GM18502 (cell line): ENCODE measurements around the gene ARL15.

Experiments
- ATAC-seq: cut with Tn5 transposase; IDR thresholded peaks from one replicate; pipeline ENCODE4 v1.9.1; 2021; ENCODE audit warnings: mild to moderate bottlenecking; ENCODE audit not compliant: unreplicated experiment, poor library complexity

The ARL15 gene

DNA sequence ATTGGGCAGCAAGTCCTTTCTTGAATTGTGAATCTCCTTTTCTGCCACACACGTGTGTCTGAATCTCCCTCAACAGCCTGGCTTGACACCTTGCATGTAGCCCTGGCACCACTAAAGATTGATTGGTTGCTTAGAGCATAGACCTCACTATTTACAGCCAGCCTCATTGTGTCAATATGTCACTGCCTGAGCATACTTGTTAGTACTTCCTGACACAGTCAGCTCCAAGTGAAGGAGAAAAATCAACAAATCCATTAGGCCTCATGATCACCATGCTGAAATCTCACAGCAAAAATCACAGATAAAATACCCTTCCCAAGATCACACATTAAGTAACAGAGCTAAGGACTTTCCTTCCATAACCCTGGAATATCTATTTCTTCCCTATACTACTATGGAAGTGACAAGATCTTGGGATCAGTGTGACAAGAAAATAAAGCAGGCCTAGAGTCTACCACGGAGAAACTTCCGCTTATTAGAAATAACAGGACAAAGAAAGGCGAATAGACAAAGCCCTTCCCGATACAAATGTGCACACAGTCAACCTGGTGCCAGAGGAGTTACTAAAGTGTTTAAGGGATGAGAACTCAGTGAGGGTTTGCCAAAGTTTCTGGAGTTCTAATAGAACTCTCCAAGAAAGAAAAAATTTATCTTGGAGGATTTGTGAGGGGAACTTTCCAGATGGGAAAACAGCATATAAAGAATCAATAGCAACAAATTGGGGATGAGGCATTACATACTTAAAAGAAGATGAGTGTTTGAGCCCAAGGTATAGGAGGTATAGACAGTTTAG, 5.6 kb upstream of the ARL15 start:
- no peak for ATAC-seq

DNA sequence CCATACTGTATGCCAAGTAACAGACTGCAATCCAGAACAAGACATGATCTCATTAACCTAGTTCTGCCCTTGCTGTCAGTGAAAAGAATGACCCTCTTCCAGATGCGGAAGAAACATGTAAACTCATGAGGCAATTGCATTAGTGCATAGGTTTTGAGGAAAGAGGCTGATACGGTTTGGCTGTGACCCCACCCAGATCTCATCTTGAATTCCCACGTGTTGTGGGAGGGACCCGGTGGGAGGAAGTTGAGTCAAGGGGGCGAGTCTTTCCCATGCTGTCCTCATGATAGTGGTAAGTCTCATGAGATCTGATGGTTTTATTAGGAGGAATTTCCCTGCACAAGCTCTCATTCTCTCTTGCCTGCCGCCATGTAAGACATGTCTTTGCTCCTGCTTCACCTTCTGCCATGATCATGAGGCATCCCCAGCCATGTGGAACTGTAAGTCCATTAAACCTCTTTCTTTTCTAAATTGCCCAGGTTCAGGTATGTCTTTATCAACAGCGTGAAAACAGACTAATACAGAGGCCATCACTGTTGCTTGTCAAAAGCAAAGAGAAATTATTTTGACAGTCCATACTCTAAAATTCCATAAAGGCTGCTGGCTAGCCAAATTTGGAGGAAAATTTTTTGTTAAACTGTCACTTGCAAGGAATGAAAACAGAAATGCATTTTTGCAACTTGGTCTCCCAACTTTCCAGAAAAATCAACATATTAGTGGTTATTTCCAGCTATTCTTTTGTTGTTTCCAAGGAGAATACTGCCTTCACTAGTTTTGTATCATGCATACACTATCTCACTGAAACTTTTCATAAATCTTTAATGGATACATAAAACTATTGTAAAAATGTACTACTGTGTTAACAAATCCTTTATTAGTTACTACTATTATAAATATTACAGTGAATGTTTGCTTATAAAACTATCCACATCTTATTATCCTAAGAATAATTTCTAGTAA, 3.2 kb upstream of the ARL15 start:
- no peak for ATAC-seq

DNA sequence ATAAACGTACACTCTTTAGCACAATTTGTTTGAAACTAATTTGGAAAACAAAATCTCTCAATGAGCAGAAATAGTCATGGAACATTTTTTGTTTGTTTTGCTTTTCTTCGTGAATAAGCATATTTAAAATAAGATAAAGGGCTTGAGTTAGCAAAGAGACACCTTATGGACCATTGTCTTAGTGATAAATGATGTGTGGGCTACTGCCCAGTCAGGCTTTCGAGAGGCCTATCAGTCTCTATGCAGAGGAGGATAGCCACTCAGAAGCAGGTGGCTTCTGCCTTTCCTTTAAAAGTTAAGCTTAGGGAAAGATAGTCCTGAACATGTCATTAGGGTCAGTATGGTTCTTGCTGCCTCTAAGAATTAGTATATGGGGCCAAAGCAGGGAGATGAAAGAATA, 2.1 kb upstream of the ARL15 start:
- ATAC-seq = no peak

DNA sequence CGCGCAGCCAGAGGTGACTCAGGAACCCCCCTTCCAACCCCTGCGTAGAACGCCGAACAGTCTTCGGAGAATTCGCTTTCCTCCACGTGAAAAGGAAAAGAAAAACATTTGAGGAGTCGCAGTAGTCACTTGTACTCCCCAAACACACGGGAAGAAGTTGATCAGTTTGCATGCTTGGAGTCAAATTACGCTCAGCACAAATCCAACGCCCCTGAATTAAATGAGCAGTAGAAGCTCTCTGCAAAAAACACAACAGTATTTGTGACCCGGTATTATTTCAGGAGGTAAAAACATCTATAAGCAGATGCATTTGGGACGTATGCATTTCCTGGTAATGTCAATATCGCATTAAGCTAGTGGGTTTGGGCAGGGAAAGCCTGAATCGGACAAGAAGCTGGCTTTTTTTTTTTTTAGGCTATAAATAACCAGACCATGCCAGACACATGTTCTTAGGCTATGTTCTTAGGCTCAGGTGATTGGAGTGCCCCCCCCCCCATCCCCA, 854 bp upstream of the ARL15 start:
- no peak for ATAC-seq

DNA sequence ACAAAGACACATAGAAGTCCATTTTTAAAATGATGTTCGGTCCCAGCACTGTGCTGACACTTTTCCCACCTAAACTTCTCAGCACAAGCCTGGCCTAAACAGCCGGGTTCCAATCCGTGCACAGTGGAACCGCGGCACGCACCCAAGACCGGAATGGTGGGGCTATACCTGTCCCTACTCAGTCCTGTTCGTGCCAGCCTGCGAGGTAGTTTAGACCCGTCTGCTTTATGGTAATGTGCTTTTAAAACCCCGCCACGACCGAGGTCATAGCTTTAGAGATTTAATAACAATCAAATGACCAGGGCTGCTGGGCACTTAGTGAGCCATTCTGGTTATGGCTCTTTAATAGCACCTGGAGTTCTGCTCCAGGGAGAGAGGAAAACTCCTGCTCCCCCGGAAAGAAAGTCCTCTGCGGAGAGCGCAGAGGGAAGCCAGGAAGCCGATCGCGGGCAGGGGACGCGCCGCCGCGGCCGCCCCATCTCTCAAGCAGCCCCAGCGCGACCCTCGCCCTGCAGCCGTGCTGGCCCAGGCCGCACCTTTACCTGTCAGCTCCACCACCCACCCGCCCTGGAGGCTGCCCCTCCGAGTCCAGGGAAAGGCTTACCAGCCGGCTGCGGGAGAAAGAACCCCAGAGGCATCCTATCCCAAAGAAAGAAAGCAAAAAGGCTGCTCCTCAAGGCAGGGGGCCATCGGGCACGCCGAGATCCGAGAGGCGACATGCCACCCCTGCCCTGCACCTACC, 511 bp downstream of the ARL15 start:
- ATAC-seq = peak; percentile 30

DNA sequence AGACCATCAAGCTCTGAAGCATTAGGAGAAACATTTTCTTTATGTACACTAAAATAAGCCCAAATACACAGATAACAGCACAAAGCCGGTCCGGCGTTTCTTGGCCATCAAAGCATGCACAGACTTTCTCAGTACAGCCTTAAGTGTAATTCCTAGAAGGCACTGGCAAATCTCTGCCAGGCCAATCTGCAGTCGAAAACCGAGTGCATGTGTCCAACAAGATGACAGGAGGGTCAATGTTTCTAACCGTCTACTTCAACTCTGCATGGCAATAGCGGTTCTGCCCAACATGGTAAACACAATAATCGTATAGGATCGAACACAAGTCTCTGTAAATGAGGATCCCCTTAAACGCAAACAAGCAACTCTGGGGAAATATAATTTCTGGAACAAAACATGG, 1.1 kb downstream of the ARL15 start:
- no peak for ATAC-seq

DNA sequence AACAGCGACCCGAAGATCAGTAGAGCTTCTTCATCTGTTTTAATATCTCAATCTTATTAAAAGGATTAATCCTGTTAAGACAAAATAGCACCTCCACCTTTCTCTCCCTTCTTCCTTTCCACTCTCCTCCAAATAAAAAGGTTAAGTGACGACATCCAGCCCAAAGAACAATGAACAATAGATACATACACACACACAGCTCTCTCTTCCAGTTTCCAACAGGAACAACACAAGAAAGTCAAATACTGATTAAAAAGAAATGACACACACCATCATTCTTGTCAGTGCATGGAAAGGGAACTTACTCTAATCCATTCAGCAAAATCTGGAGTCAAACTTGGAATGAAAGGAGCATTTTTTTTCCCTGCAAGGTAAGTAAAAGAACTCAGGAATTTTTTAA, 2.8 kb downstream of the ARL15 start:
- ATAC-seq = no peak

DNA sequence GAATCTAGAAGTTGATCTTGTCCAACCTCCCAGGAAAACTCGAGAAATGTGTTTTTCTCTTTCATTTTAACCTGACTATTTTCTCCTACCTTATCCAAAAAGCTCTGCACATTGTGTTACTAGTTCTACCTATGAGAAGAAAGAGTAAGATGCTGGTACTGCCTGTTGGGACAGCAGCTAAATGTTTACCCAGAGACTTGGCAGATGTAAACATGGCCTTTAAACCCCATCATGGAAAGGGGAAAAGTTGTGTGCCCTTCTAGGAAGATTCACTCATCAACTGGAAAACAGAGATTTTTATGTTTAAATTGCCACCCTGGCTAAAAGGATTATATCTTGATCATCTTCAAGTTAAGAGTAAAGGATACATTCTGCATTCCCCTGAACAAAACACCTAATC, 3.5 kb downstream of the ARL15 start:
- ATAC-seq = no peak

DNA sequence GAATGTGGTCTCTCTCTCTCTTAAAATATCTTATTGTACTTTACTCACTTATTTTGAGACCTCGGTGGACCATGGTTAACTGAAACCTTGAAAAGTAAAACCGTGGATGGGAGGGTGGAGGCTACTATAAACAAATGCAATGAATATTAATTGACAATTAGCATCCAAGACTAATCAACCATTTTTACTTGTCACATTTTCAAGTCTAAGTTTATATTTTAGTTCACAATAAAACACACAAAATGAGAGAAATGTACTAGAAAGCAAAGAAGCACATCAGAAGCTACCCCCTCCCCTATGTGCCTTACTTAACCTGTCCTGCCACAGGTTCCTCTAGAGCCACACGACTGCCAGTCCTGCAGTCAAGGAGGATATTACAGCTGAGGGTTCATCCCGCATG, 4.6 kb downstream of the ARL15 start:
- ATAC-seq = no peak

DNA sequence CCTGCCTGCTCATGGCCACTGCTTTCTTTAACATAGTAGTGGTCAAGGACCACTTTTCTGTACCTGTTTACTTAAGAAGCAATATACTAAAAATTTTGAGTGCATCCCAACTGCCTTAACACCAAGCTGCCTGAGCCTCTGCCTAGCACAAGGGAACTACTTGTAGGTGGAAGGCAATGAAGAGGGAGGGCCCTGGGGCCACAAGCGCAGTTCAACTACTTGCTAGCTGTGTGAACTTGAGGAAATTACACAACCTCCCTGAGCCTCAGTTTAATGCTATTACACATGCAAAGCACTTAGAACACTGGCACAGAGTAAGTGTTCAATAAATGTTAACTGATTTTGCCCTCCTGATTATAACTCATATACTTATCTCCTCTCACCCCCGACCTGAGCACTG, 6.3 kb downstream of the ARL15 start:
- ATAC-seq = no peak

DNA sequence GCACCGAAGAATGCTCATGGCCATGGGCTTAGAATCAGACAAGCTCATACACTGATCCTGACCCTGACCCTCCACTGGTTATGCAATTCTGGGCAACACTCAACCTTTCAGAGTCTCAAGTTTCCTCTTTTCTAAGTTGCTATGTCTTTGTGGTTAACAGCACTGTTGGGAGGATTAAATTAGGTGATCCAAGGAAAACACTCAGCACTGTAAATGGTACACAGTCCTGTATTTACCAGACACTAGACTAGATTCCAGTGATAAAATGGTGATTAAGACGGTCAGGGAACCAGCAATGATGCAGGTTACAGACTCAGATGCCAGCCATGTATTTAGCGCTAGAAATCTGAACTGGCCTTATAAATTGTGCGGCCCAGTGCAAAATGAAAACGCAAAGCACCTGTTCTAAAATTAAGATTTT, 8.1 kb downstream of the ARL15 start:
- no peak for ATAC-seq

DNA sequence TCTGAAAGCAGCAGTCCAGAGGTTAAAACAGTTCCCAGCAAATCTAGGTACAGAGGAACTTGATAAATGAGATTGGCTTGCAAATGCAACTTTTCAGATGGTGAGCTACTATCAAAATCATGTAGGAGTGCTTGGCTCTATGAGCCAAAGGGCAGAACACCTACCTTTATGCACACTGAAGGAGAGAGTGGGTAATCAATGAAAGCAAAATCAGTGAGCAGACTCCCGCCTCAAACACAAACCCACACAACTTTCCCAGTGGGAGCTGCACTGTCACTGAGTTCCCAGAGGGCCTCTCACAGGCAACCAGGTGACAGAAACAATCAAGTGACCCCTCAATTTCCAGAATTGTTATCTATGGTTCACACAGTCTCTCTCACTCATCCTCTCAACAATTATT, 8.5 kb downstream of the ARL15 start:
- ATAC-seq = no peak

DNA sequence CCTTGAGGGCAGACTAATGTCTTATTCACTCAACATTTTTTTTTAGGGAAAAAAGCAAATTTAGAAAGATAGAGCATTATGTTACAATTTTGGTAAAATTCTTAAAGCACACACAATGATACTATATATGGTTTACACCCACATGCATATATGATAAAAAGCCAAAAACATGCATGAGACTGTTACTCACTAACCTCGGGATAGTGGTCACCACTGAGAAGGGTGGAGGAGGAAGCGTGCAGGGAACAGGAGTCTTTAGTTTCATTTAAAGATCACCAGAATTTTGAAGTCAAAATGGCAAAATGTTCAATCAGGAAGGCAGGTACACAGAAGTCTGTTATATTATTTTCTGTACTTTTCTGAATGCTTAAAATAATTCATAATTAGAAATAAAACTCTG, 9.2 kb downstream of the ARL15 start:
- no peak for ATAC-seq

DNA sequence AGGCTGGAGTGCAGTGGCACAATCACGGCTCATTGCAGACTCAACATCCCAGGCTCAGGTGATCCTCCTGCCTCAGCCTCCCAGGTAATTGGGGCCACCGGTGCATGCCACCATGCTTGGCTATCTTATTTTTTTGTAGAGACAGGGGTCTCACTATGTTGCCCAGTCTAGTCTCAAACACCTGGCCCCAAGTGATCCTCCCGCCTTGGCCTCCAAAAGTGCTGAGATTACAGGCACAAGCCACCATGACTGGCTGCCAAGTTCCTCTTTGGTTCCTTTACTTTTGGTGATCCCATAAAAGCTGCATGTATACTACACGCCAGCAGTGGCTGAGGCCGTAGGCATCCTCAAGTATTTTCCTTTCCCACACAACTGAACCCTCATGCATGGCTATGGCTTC, 11.4 kb downstream of the ARL15 start:
- ATAC-seq = no peak

DNA sequence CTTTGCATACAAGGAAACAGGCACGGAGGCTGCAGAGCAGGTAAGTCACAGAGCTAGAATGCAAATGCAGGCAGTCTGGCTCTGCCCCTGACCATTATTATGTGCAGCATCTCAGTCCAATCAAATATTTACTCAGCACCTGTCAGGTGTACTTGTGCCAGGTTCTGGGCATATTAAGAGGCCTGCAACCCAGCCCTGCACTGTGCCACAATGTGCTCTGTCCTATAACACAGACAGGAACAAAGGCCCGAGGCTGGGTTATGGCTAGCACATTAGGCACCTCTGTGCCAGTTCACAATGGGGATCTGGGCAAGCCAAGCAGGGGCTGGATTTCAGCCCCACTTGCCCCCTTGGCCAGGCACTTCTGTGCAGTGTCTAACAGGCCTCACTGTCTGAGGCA, 14.0 kb downstream of the ARL15 start:
- ATAC-seq = no peak

DNA sequence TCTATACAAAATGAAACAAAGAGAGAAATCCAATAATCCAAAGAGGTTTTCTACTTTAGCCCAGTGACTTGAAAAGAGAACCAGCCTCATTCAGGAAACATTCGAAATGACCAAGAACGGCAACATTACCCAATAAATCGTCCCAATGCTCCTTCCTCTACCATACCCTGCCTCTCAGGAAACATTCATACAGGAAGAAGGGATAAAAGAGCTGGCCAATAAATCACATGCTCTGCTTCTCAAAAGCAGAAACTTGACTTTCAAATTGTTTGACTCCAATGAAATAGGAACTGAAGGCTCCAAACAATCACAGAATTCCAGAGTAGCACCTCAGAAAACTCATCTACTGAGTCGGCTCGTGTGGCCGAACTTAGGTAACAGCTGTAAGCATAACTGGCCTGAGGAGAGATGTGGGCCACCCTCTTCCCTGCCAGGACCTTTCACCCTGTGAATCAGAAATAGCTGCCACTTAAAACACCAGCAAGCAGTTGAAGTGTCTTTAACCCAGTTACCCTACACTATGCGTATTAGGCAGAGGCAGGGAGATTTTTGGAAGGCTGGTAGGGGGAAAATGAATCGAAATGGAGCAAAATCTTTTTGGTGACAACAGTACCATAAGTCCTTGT, 14.6 kb downstream of the ARL15 start:
- ATAC-seq = no peak

DNA sequence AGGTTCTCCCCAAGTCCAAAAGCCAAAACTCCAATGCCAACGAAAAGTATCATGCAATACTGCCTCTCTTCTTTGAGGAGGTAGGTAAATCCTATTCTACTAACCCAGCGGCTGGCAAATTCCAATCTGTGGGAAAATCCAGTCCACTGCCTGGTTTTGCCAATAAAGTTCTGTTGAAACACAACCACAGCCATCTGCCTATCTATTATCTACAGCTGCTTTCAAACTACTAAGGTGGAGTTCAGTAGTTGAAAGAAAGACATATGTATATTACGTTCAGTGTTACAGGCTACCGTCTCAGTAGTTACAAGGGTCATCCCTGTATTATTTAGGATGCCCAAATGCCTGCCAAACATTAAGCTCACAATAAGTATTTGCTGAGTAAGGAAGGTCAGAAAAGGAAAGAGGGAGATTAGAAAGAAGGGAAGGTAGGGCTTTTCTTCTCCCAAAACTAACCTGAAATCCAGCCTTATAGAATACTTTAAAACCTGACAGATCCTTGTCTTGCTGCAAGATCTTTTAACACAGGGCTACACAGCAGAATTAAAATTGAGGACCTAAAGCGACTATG, 16.2 kb downstream of the ARL15 start:
- ATAC-seq = no peak

DNA sequence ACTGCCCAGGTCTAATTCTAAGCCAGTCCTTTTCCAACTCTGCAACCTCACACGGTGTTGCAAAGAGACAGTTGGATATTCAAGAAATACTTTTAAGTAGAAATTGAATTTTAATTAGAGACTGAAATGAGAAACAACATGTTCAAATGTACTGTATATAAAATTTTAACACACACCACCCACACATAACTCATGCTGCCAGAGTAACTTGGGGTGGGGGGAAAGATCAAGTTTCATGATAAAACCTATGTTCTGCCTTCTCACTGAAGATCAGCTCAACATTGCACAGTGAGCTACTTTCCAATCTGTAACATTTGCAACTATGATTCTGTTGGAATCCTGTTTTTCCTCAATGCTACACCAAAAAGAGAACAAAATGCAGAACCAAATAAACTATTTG, 17.5 kb downstream of the ARL15 start:
- ATAC-seq = no peak

DNA sequence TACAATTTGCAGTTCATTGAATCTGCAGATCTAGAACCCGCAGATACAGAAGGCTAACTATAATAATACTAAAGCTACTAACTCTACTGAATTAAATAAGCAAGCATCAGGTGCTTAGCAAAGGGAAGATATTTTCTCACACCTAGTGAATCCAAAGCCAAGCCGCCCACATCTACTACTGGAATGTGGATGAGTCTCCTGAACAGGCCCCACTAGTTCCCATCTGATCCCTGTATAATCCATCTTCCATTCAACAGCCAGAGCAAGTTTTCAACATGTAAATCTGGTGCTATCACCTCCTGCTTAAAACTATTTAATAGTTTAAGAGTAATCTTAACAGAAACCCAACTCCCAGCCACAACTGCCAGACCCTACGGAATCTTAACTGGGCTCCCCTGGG, 18.9 kb downstream of the ARL15 start:
- no peak for ATAC-seq

DNA sequence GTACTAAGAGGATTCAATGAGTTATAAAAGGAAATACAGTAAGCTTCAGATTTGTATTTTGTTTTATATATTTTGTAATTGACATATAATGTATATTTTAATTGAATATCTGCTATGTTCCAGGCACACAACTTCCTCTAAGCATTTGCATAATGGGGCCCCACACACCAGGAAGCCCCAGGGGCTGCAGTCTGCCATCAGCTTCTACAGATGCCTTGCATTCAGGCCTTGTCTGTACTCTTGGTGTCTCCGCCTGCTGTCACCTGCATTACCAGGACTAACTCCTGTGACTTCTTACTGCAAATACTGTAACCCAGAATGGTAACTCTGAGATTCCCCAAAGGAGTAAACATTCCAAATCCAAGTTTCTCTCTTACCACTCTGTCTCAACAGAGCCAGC, 20.6 kb downstream of the ARL15 start:
- no peak for ATAC-seq
